GM12874 (cell line): ENCODE results near the gene HERPUD2.

Source experiments
- CTCF ChIP-seq: IDR thresholded peaks from 2 replicates; pipeline ENCODE4 v1.5.1; 2011; ENCODE audit warnings: low read depth, mild to moderate bottlenecking, control low read depth, low read length, moderate library complexity; ENCODE audit not compliant: insufficient read depth

The HERPUD2 gene

GRCh38 chr7:35593899-35594298 lies 101.0 kb downstream of the HERPUD2 start:
- peak; percentile 55; the same call in 1 of the 2 replicates for TF ChIP-seq CTCF

- no peak for TF ChIP-seq CTCF
Observed at GRCh38 chr7:35588647-35589046, 106.3 kb downstream of the HERPUD2 start.

GRCh38 chr7:35584990-35585389 lies 109.9 kb downstream of the HERPUD2 start:
- no peak for TF ChIP-seq CTCF
